Measurements from ENCODE around the gene BUB1.

The BUB1 gene

DNA sequence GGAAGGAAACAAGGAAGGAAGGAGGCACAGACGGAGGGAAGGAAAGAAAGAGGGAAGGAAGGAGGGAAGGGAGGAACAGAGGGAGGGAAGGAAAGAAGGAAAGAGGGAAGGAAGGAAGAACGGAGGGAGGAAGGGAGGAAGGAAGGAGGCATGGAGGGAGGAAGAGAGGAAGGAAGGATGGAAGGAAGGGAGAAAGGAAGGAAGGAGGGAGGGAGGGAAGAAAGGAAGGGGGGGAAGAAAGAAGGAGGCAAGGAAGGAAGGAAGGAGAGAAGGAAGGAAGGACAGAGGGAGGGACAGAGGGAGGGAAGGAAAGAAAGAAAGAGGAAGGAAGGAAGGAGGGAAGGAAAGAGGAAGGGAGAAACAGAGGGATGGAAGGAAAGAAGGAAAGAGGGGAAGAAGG is 47.0 kb upstream of the BUB1 start:
- WGBS: 83% methylated on average over 2 of the region's 2 CpGs
- H4K91ac ChIP-seq (ENCODE audit: low read length): no peak overlapping the region
- H2BK5ac ChIP-seq (ENCODE audit: low read depth, low read length, poor library complexity, severe bottlenecking): no peak overlapping the region
- H3K27me3 ChIP-seq (ENCODE audit: control insufficient read depth in 1 of 2, insufficient read depth in 1 of 2, low read length in 2 of 2): peaks cover 59 to 69% of the 10 kb centered on the region in 2 experiments
- H3K36me3 ChIP-seq (ENCODE audit: control insufficient read depth in 1 of 2, insufficient read depth in 2 of 2, low read depth in 1 of 2, low read length in 2 of 2): no peaks in the 10 kb centered on the region
- H3K4me2 ChIP-seq (ENCODE audit: low read length, poor library complexity, severe bottlenecking): no peak overlapping the region
- H3K4me1 ChIP-seq (ENCODE audit: control insufficient read depth, insufficient read depth, low read depth, low read length): no peaks in the 10 kb centered on the region
- H2BK15ac ChIP-seq (ENCODE audit: low read depth, poor library complexity, severe bottlenecking): no peak overlapping the region
- no peaks in the 10 kb centered on the region for H3K79me1 ChIP-seq (replicated peaks; ENCODE audit: low read length, poor library complexity, severe bottlenecking)
- no peak overlapping the region for H4K8ac ChIP-seq (ENCODE audit: low read length)
- H2AFZ ChIP-seq (ENCODE audit: low read depth, low read length): no peak overlapping the region
- H2BK12ac ChIP-seq (ENCODE audit: low read length in 2 of 2): no peak overlapping the region
- H3K4ac ChIP-seq (ENCODE audit: low read depth in 1 of 2, low read length in 2 of 2): no peak overlapping the region
- no peak overlapping the region for H3K4me3 ChIP-seq (ENCODE audit: insufficient read depth in 1 of 2, low read depth in 1 of 2, low read length in 2 of 2)
- no peak overlapping the region for H2BK120ac ChIP-seq (ENCODE audit: low read depth, low read length)
- no peak overlapping the region for H3K27ac ChIP-seq (ENCODE audit: low read length, poor library complexity, severe bottlenecking)
- no peak for DNase-seq
- no peak overlapping the region for H3K9ac ChIP-seq (ENCODE audit: low read length)
- no peaks in the 10 kb centered on the region for H3K9me3 ChIP-seq (ENCODE audit: control insufficient read depth, low read length)
- H3K18ac ChIP-seq (ENCODE audit: low read depth in 1 of 2, low read length in 2 of 2): no peak overlapping the region
- H2AK5ac ChIP-seq (ENCODE audit: low read length, severe bottlenecking): no peak overlapping the region
- H3K23ac ChIP-seq (ENCODE audit: low read length in 2 of 2): no peak overlapping the region
- H3K14ac ChIP-seq (ENCODE audit: low read length in 2 of 2): no peak overlapping the region

DNA sequence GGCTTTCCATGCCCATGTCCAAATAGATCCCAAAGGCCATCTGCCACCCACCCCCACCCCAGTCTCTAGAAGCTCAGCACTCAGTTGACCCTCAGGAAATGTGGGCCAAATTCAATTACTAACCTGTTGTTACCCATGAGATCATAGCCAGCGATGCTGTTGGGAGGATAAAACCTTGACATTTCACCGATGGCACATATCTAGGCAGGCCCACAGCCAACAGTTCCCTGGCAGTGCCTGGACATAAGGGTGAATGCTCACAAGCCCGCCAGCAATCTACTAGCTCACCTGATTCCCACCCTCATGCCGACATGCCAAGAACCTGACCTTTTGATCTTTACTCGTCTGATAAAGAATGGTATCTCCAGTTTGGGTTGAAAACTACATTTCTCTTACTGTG is 42.7 kb upstream of the BUB1 start:
- Histone ChIP-seq H3K27me3 (ENCODE audit: control insufficient read depth in 1 of 2, insufficient read depth in 1 of 2, low read length in 2 of 2) (peaks cover 40 to 61% of the 10 kb centered on the region in 2 experiments), H2BK120ac (ENCODE audit: low read depth, low read length) (no peak overlapping the region), H4K8ac (ENCODE audit: low read length) (no peak overlapping the region), H3K4me1 (ENCODE audit: control insufficient read depth, insufficient read depth, low read depth, low read length) (no peaks in the 10 kb centered on the region), H3K23ac (ENCODE audit: low read length in 2 of 2) (no peak overlapping the region), H3K14ac (ENCODE audit: low read length in 2 of 2) (no peak overlapping the region), H3K18ac (ENCODE audit: low read depth in 1 of 2, low read length in 2 of 2) (no peak overlapping the region), H3K9ac (ENCODE audit: low read length) (no peak overlapping the region), H2BK15ac (ENCODE audit: low read depth, poor library complexity, severe bottlenecking) (no peak overlapping the region), H2AK5ac (ENCODE audit: low read length, severe bottlenecking) (no peak overlapping the region), H2BK5ac (ENCODE audit: low read depth, low read length, poor library complexity, severe bottlenecking) (no peak overlapping the region), H3K9me3 (ENCODE audit: control insufficient read depth, low read length) (no peaks in the 10 kb centered on the region), H3K4me3 (ENCODE audit: insufficient read depth in 1 of 2, low read depth in 1 of 2, low read length in 2 of 2) (no peak overlapping the region), H3K36me3 (ENCODE audit: control insufficient read depth in 1 of 2, insufficient read depth in 2 of 2, low read depth in 1 of 2, low read length in 2 of 2) (no peaks in the 10 kb centered on the region), H2AFZ (ENCODE audit: low read depth, low read length) (no peak overlapping the region), H2BK12ac (ENCODE audit: low read length in 2 of 2) (no peak overlapping the region), H3K79me1 (replicated peaks; ENCODE audit: low read length, poor library complexity, severe bottlenecking) (no peaks in the 10 kb centered on the region), H3K4me2 (ENCODE audit: low read length, poor library complexity, severe bottlenecking) (no peak overlapping the region), H3K27ac (ENCODE audit: low read length, poor library complexity, severe bottlenecking) (no peak overlapping the region), H3K4ac (ENCODE audit: low read depth in 1 of 2, low read length in 2 of 2) (no peak overlapping the region), H4K91ac (ENCODE audit: low read length) (peak overlapping the region; percentile 11)
- no peak for DNase-seq
- WGBS: 97% methylated on average over 2 of the region's 5 CpGs

DNA sequence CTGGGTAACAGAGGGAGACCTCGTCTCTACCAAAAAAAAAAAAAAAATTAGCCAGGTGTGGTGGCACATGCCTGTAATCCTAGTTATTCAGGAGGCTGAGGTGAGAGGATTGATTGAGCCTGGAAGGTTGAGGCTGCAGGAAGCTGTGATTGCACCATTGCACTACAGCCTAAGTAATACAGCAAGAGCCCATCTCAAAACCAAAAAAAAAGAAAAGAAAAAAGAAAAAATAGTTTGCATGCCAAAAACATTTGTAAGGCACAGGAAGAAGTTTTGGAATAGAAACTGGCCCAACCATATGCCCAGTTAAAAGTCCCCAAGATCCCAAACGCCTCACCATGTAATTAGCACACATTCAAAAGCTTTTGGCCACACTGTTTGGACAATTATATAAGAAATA is 41.1 kb upstream of the BUB1 start:
- Histone ChIP-seq H2BK12ac (ENCODE audit: low read length in 2 of 2) (no peak overlapping the region), H3K4me1 (ENCODE audit: control insufficient read depth, insufficient read depth, low read depth, low read length) (no peaks in the 10 kb centered on the region), H3K27me3 (ENCODE audit: control insufficient read depth in 1 of 2, insufficient read depth in 1 of 2, low read length in 2 of 2) (peaks cover 24 to 49% of the 10 kb centered on the region in 2 experiments), H3K4ac (ENCODE audit: low read depth in 1 of 2, low read length in 2 of 2) (no peak overlapping the region), H2BK120ac (ENCODE audit: low read depth, low read length) (no peak overlapping the region), H3K4me2 (ENCODE audit: low read length, poor library complexity, severe bottlenecking) (no peak overlapping the region), H3K4me3 (ENCODE audit: insufficient read depth in 1 of 2, low read depth in 1 of 2, low read length in 2 of 2) (no peak overlapping the region), H2AK5ac (ENCODE audit: low read length, severe bottlenecking) (no peak overlapping the region), H3K9ac (ENCODE audit: low read length) (no peak overlapping the region), H3K14ac (ENCODE audit: low read length in 2 of 2) (no peak overlapping the region), H2BK5ac (ENCODE audit: low read depth, low read length, poor library complexity, severe bottlenecking) (no peak overlapping the region), H4K91ac (ENCODE audit: low read length) (no peak overlapping the region), H3K27ac (ENCODE audit: low read length, poor library complexity, severe bottlenecking) (no peak overlapping the region), H4K8ac (ENCODE audit: low read length) (no peak overlapping the region), H2AFZ (ENCODE audit: low read depth, low read length) (no peak overlapping the region), H2BK15ac (ENCODE audit: low read depth, poor library complexity, severe bottlenecking) (no peak overlapping the region), H3K23ac (ENCODE audit: low read length in 2 of 2) (no peak overlapping the region), H3K9me3 (ENCODE audit: control insufficient read depth, low read length) (no peaks in the 10 kb centered on the region), H3K18ac (ENCODE audit: low read depth in 1 of 2, low read length in 2 of 2) (no peak overlapping the region), H3K79me1 (replicated peaks; ENCODE audit: low read length, poor library complexity, severe bottlenecking) (no peaks in the 10 kb centered on the region), H3K36me3 (ENCODE audit: control insufficient read depth in 1 of 2, insufficient read depth in 2 of 2, low read depth in 1 of 2, low read length in 2 of 2) (no peaks in the 10 kb centered on the region)
- WGBS: 70% methylated on average over 2 of the region's 2 CpGs
- no peak for DNase-seq

DNA sequence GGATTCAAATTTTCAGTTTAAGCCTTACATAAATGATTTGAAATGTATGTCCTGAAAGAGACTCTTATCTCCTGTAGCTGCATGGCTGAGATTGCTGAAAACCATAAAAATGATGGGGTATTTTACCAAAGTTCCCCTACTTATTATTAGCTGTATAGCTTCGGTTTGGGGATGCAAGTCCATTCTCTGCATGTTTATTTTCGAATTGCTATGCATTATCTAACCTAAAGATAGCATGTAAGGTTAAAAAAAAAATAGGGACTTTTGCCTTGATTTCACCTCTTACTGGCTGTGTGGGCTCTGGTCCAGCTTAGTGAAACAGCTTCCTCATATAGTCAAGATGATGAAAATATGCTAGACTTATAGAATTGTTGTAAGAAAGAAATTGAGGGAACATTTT is 40.5 kb upstream of the BUB1 start:
- Histone ChIP-seq H2AFZ (ENCODE audit: low read depth, low read length) (no peak overlapping the region), H2BK15ac (ENCODE audit: low read depth, poor library complexity, severe bottlenecking) (no peak overlapping the region), H3K27me3 (ENCODE audit: control insufficient read depth in 1 of 2, insufficient read depth in 1 of 2, low read length in 2 of 2) (peaks cover 21 to 52% of the 10 kb centered on the region in 2 experiments), H3K9me3 (ENCODE audit: control insufficient read depth, low read length) (no peaks in the 10 kb centered on the region), H3K4ac (ENCODE audit: low read depth in 1 of 2, low read length in 2 of 2) (no peak overlapping the region), H3K79me1 (replicated peaks; ENCODE audit: low read length, poor library complexity, severe bottlenecking) (no peaks in the 10 kb centered on the region), H3K4me2 (ENCODE audit: low read length, poor library complexity, severe bottlenecking) (no peak overlapping the region), H3K4me1 (ENCODE audit: control insufficient read depth, insufficient read depth, low read depth, low read length) (no peaks in the 10 kb centered on the region), H2BK12ac (ENCODE audit: low read length in 2 of 2) (no peak overlapping the region), H2AK5ac (ENCODE audit: low read length, severe bottlenecking) (no peak overlapping the region), H3K27ac (ENCODE audit: low read length, poor library complexity, severe bottlenecking) (no peak overlapping the region), H4K91ac (ENCODE audit: low read length) (no peak overlapping the region), H4K8ac (ENCODE audit: low read length) (no peak overlapping the region), H3K14ac (ENCODE audit: low read length in 2 of 2) (no peak overlapping the region), H2BK5ac (ENCODE audit: low read depth, low read length, poor library complexity, severe bottlenecking) (no peak overlapping the region), H2BK120ac (ENCODE audit: low read depth, low read length) (no peak overlapping the region), H3K36me3 (ENCODE audit: control insufficient read depth in 1 of 2, insufficient read depth in 2 of 2, low read depth in 1 of 2, low read length in 2 of 2) (no peaks in the 10 kb centered on the region), H3K9ac (ENCODE audit: low read length) (no peak overlapping the region), H3K4me3 (ENCODE audit: insufficient read depth in 1 of 2, low read depth in 1 of 2, low read length in 2 of 2) (no peak overlapping the region), H3K23ac (ENCODE audit: low read length in 2 of 2) (no peak overlapping the region), H3K18ac (ENCODE audit: low read depth in 1 of 2, low read length in 2 of 2) (no peak overlapping the region)
- no CpG with 5 or more reads among the region's 2 CpGs for whole genome bisulfite sequencing
- no peak for DNase-seq

Measured in mesenchymal stem cell (in vitro differentiated cells and primary cell).